Measurements from ENCODE around the gene ELL. TPM values are rescaled to one million over a fixed set of nuclear protein-coding genes. Genes with fewer than 3 reads are reported as not detected.
A peak's percentile ranks its signal among the peaks of the same experiment; 100 is the strongest.

The ELL gene
- total RNA-seq, 1 donor from 2014 or later = 11.6 TPM

GRCh38 chr19:18522124-18522861 is 423 bp upstream of the ELL start:
- no peaks in the 10 kb centered on the region for H3K36me3 Mint-ChIP-seq (ENCODE audit: unreplicated experiment)
- peaks cover 6% of the 10 kb centered on the region for H3K4me1 Mint-ChIP-seq (ENCODE audit: low read depth, unreplicated experiment)
- no peak for TF ChIP-seq CTCF (IDR thresholded peaks at IDR 0.05; ENCODE audit: partially characterized antibody, unreplicated experiment)
- DNase-seq = peak; percentile 100
- peak overlapping the region; percentile 88 for H3K4me3 Mint-ChIP-seq (ENCODE audit: unreplicated experiment)
- peaks cover 2% of the 10 kb centered on the region for H3K9me3 Mint-ChIP-seq (ENCODE audit: unreplicated experiment)
- peaks cover 15% of the 10 kb centered on the region for H3K27me3 Mint-ChIP-seq (ENCODE audit: unreplicated experiment)
- H3K27ac Mint-ChIP-seq (ENCODE audit: unreplicated experiment) = peak overlapping the region; percentile 59

- Mint-ChIP-seq H3K4me1 (ENCODE audit: low read depth, unreplicated experiment) (peaks cover 6% of the 10 kb centered on the region), H3K36me3 (ENCODE audit: unreplicated experiment) (no peaks in the 10 kb centered on the region), H3K27ac (ENCODE audit: unreplicated experiment) (peak overlapping the region; percentile 66), H3K27me3 (ENCODE audit: unreplicated experiment) (peaks cover 13% of the 10 kb centered on the region), H3K9me3 (ENCODE audit: unreplicated experiment) (peaks cover 5% of the 10 kb centered on the region), H3K4me3 (ENCODE audit: unreplicated experiment) (peak overlapping the region; percentile 96)
- TF ChIP-seq CTCF (IDR thresholded peaks at IDR 0.05; ENCODE audit: partially characterized antibody, unreplicated experiment) = no peak
- DNase-seq = peak; percentile 26
These were observed 800 bp downstream of the ELL start for GRCh38 chr19:18520848-18521691.

- Mint-ChIP-seq H3K4me3 (ENCODE audit: unreplicated experiment) (peak overlapping the region; percentile 96), H3K36me3 (ENCODE audit: unreplicated experiment) (no peaks in the 10 kb centered on the region), H3K27me3 (ENCODE audit: unreplicated experiment) (peaks cover 13% of the 10 kb centered on the region), H3K27ac (ENCODE audit: unreplicated experiment) (peak overlapping the region; percentile 43), H3K9me3 (ENCODE audit: unreplicated experiment) (peaks cover 5% of the 10 kb centered on the region), H3K4me1 (ENCODE audit: low read depth, unreplicated experiment) (peaks cover 7% of the 10 kb centered on the region)
- DNase-seq = peak; percentile 59
- peak; percentile 21 for TF ChIP-seq CTCF (IDR thresholded peaks at IDR 0.05; ENCODE audit: partially characterized antibody, unreplicated experiment)
These were observed 1.7 kb downstream of the ELL start for GRCh38 chr19:18519962-18520847.

GRCh38 chr19:18518639-18519038 is 3.2 kb downstream of the ELL start:
- no peak overlapping the region for H3K27ac Mint-ChIP-seq (ENCODE audit: unreplicated experiment)
- no peak for TF ChIP-seq CTCF (IDR thresholded peaks at IDR 0.05; ENCODE audit: partially characterized antibody, unreplicated experiment)
- H3K4me1 Mint-ChIP-seq (ENCODE audit: low read depth, unreplicated experiment) = peaks cover 13% of the 10 kb centered on the region
- H3K36me3 Mint-ChIP-seq (ENCODE audit: unreplicated experiment) = no peaks in the 10 kb centered on the region
- H3K27me3 Mint-ChIP-seq (ENCODE audit: unreplicated experiment) = peaks cover 13% of the 10 kb centered on the region
- H3K9me3 Mint-ChIP-seq (ENCODE audit: unreplicated experiment) = peaks cover 5% of the 10 kb centered on the region
- DNase-seq = no peak
- no peak overlapping the region for H3K4me3 Mint-ChIP-seq (ENCODE audit: unreplicated experiment)

Measured in glutamatergic neuron (in vitro differentiated cells).